HCT116 (cell line): Measurements from ENCODE around the gene GPR146. TPM values are rescaled to one million over a fixed set of nuclear protein-coding genes. Genes with fewer than 3 reads are reported as not detected.

ENCODE experiments used
- ATAC-seq: fragments of 200-7000 bp; cut with Tn5 transposase; 2 replicates; pipeline ENCODE4 v1.9.1; 2020; ENCODE audit warnings: mild to moderate bottlenecking, moderate library complexity
- BruUV-seq: library from RNA; stranded (reverse); fragments of 400-500 nt; replicated peaks from 2 replicates; lab custom pipeline; 2021; lab: Mats Ljungman, UMichigan
- CTCF ChIA-PET: fragments of 300-600 bp; sonication (Branson Sonifier 250); formaldehyde crosslinking; loops from one replicate; lab custom pipeline; 2021; ENCODE audit warnings: antibody characterized with exemption; lab: Charles Lee
- POLR2A ChIA-PET: fragments of 300-600, 350-600 bp; sonication (Branson Sonifier 250); formaldehyde crosslinking; loops from one replicate; lab custom pipeline; 2021; ENCODE audit warnings: antibody characterized with exemption; lab: Charles Lee
- RAD21 ChIA-PET, 2 experiments: fragments of 300-600 bp; sonication (Branson Sonifier 250); formaldehyde crosslinking; loops; one replicate each; lab custom pipeline; 2023; ENCODE audit warnings: low total read pairs in 2 of 2; ENCODE audit not compliant: uncharacterized antibody in 2 of 2, unreplicated experiment in 2 of 2, low non-redundant PET in 1 of 2; lab: Charles Lee
- DNase-seq: peaks from one replicate; pipeline ENCODE4 v3.0.0-alpha.2; 2010; ENCODE audit warnings: low read depth, low spot score
- H2AFZ ChIP-seq: fragments of 200-600 bp; shearing (Covaris generic), sonication (generic); 2 replicates; pipeline ENCODE4 v1.6.1; 2017; ENCODE audit warnings: low read depth, mixed run types, mixed read lengths, antibody characterized with exemption, low read length; ENCODE audit not compliant: poor library complexity, severe bottlenecking
- H3K27ac ChIP-seq: 2 replicates; pipeline ENCODE4 v1.5.1; 2012; ENCODE audit warnings: low read depth, low read length
- H3K27me3 ChIP-seq: fragments of 200-600 bp; sonication (generic); 2 replicates; pipeline ENCODE4 v1.6.1; 2016; ENCODE audit warnings: mixed run types, low read length, mixed read lengths; ENCODE audit not compliant: insufficient read depth
- H3K36me3 ChIP-seq, 2 experiments: fragments of 200-500 bp in 1 of 2; fragments of 200-600 bp in 1 of 2; sonication (Bioruptor generic) in 1 of 2; sonication (generic) in 1 of 2; 2 replicates each; pipeline versions ENCODE4 v1.5.1 to v1.6.1; 2014 to 2016; ENCODE audit warnings: low read length in 2 of 2, inconsistent platforms in 1 of 2, mixed read lengths in 1 of 2, mixed run types in 1 of 2; ENCODE audit not compliant: insufficient read depth in 2 of 2, control insufficient read depth in 1 of 2
- H3K4me1 ChIP-seq, 2 experiments: fragments of 200-600 bp in 1 of 2; sonication (generic) in 1 of 2; 2 replicates each; pipeline versions ENCODE4 v1.5.1 to v1.6.1; 2012 to 2017; ENCODE audit warnings: low read length in 2 of 2, inconsistent platforms in 1 of 2, mild to moderate bottlenecking in 1 of 2, mixed read lengths in 1 of 2, mixed run types in 1 of 2, moderate library complexity in 1 of 2; ENCODE audit not compliant: insufficient read depth in 2 of 2, control insufficient read depth in 1 of 2
- H3K4me2 ChIP-seq: fragments of 200-600 bp; sonication (generic); 2 replicates; pipeline ENCODE4 v1.6.1; 2017; ENCODE audit warnings: mixed run types, low read length, mixed read lengths
- H3K4me3 ChIP-seq, 2 experiments: fragments of 200-600 bp in 1 of 2; sonication (generic) in 1 of 2; replicated peaks in 1 of 2; 2 replicates each; pipeline ENCODE4 v1.5.1; 2011 to 2016; ENCODE audit warnings: low read length in 2 of 2, control low read depth in 1 of 2, low read depth in 1 of 2, mild to moderate bottlenecking in 1 of 2, mixed read lengths in 1 of 2, mixed run types in 1 of 2
- H3K79me2 ChIP-seq: fragments of 200-600 bp; sonication (generic); 2 replicates; pipeline ENCODE4 v1.6.1; 2017; ENCODE audit warnings: mild to moderate bottlenecking, mixed run types, low read length, moderate library complexity, mixed read lengths; ENCODE audit not compliant: insufficient read depth
- H3K9ac ChIP-seq: fragments of 200-600 bp; sonication (generic); 2 replicates; pipeline ENCODE4 v1.6.1; 2016; ENCODE audit warnings: low read length, mixed read lengths
- H3K9me2 ChIP-seq: fragments of 200-600 bp; sonication (generic), shearing (Covaris generic); 2 replicates; pipeline ENCODE4 v1.6.1; 2017; ENCODE audit warnings: mixed run types, mild to moderate bottlenecking, moderate library complexity; ENCODE audit not compliant: insufficient read depth
- H3K9me3 ChIP-seq, 2 experiments: fragments of 200-500 bp in 1 of 2; fragments of 200-600 bp in 1 of 2; sonication (Bioruptor generic) in 1 of 2; sonication (generic) in 1 of 2; 2 replicates each; pipeline ENCODE4 v1.6.1; 2014 to 2017; ENCODE audit warnings: low read length in 2 of 2, mixed read lengths in 2 of 2, inconsistent platforms in 1 of 2, low read depth in 1 of 2, mild to moderate bottlenecking in 1 of 2, mixed run types in 1 of 2, moderate library complexity in 1 of 2; ENCODE audit not compliant: control insufficient read depth in 1 of 2, insufficient read depth in 1 of 2
- H4K20me1 ChIP-seq: fragments of 200-600 bp; sonication (generic), shearing (Covaris generic); 2 replicates; pipeline ENCODE4 v1.6.1; 2017; ENCODE audit warnings: mixed run types, mild to moderate bottlenecking, moderate library complexity; ENCODE audit not compliant: insufficient read depth
- CEBPB ChIP-seq: IDR thresholded peaks from 2 replicates; pipeline ENCODE4 v1.6.1; 2012; ENCODE audit warnings: low read depth
- CTCF ChIP-seq, 3 experiments: fragments of 200-600 bp in 1 of 3; sonication (generic) in 1 of 3; IDR thresholded peaks in 2 of 3; conservative IDR thresholded peaks in 1 of 3; 2 replicates each; pipeline ENCODE4 v1.5.1; 2012 to 2017; ENCODE audit warnings: low read depth in 2 of 3, low read length in 2 of 3, antibody characterized with exemption in 1 of 3, borderline replicate concordance in 1 of 3, control low read depth in 1 of 3, mild to moderate bottlenecking in 1 of 3, mixed read lengths in 1 of 3, mixed run types in 1 of 3, moderate library complexity in 1 of 3; ENCODE audit not compliant: insufficient read depth in 1 of 3
- EGR1 ChIP-seq: IDR thresholded peaks from 2 replicates; pipeline ENCODE4 v1.6.1; 2012; ENCODE audit warnings: low read depth
- ELF1 ChIP-seq: IDR thresholded peaks from 2 replicates; pipeline ENCODE4 v1.6.1; 2012; ENCODE audit warnings: low read depth, borderline replicate concordance
- EZH2 ChIP-seq: fragments of 200-600 bp; sonication (generic); IDR thresholded peaks from 2 replicates; pipeline ENCODE4 v1.6.1; 2017; ENCODE audit warnings: antibody characterized with exemption, mixed run types
- EZH2phosphoT487 ChIP-seq: fragments of 200-600 bp; IDR thresholded peaks from 2 replicates; pipeline ENCODE4 v1.6.1; 2018; ENCODE audit warnings: antibody characterized with exemption, borderline replicate concordance
- FOSL1 ChIP-seq: IDR thresholded peaks from 2 replicates; pipeline ENCODE4 v1.6.1; 2012; ENCODE audit warnings: low read depth
- JUND ChIP-seq: IDR thresholded peaks from 2 replicates; pipeline ENCODE4 v1.6.1; 2012
- POLR2A ChIP-seq: IDR thresholded peaks from 2 replicates; pipeline ENCODE4 v1.7.0; 2011; ENCODE audit warnings: borderline replicate concordance; ENCODE audit not compliant: insufficient read depth, insufficient read length; ENCODE audit errors: extremely low read depth
- POLR2AphosphoS5 ChIP-seq: IDR thresholded peaks from 2 replicates; pipeline ENCODE4 v1.6.1; 2011; ENCODE audit warnings: mild to moderate bottlenecking, low read depth, low read length, moderate library complexity
- RAD21 ChIP-seq: IDR thresholded peaks from 2 replicates; pipeline ENCODE4 v1.6.1; 2012; ENCODE audit warnings: low read depth, mild to moderate bottlenecking
- REST ChIP-seq: IDR thresholded peaks from 2 replicates; pipeline ENCODE4 v1.6.1; 2012; ENCODE audit warnings: low read depth
- SIN3A ChIP-seq: IDR thresholded peaks from 2 replicates; pipeline ENCODE4 v1.6.1; 2012; ENCODE audit warnings: low read depth
- SP1 ChIP-seq: IDR thresholded peaks from 2 replicates; pipeline ENCODE4 v1.6.1; 2012; ENCODE audit warnings: low read depth
- SRF ChIP-seq: IDR thresholded peaks from 2 replicates; pipeline ENCODE4 v1.6.1; 2012; ENCODE audit warnings: low read depth
- YY1 ChIP-seq: IDR thresholded peaks from 2 replicates; pipeline ENCODE4 v1.6.1; 2011; ENCODE audit warnings: low read length, low read depth, moderate library complexity, mild to moderate bottlenecking; ENCODE audit not compliant: insufficient replicate concordance; ENCODE audit errors: extremely low read depth
- ZBTB33 ChIP-seq: IDR thresholded peaks from 2 replicates; pipeline ENCODE4 v1.6.1; 2011; ENCODE audit warnings: mild to moderate bottlenecking, low read length, moderate library complexity; ENCODE audit not compliant: insufficient replicate concordance; ENCODE audit errors: extremely low read depth
- ZFX ChIP-seq: fragments of 450-650 bp; IDR thresholded peaks from 2 replicates; pipeline ENCODE4 v1.6.1; 2017
- ZNF274 ChIP-seq: fragments of 200-500 bp; sonication (Bioruptor generic); IDR thresholded peaks from 2 replicates; pipeline ENCODE4 v1.6.1; 2014; ENCODE audit warnings: mild to moderate bottlenecking, low read depth, low read length, inconsistent platforms
- intact Hi-C: fragments of 100-400 bp; cut with micrococcal nuclease; formaldehyde crosslinking; loops from 2 replicates; pipeline ENCODE4 v1.10.0; 2022
- total RNA-seq: library from RNA; stranded (reverse); gene quantifications from one replicate; pipeline ENCODE4 v1.2.1, GENCODE V29; 2021; ENCODE audit not compliant: unreplicated experiment

GPR146 gene
- total RNA-seq, 1 experiment from 2014 or later, result 2.4 TPM

DNA sequence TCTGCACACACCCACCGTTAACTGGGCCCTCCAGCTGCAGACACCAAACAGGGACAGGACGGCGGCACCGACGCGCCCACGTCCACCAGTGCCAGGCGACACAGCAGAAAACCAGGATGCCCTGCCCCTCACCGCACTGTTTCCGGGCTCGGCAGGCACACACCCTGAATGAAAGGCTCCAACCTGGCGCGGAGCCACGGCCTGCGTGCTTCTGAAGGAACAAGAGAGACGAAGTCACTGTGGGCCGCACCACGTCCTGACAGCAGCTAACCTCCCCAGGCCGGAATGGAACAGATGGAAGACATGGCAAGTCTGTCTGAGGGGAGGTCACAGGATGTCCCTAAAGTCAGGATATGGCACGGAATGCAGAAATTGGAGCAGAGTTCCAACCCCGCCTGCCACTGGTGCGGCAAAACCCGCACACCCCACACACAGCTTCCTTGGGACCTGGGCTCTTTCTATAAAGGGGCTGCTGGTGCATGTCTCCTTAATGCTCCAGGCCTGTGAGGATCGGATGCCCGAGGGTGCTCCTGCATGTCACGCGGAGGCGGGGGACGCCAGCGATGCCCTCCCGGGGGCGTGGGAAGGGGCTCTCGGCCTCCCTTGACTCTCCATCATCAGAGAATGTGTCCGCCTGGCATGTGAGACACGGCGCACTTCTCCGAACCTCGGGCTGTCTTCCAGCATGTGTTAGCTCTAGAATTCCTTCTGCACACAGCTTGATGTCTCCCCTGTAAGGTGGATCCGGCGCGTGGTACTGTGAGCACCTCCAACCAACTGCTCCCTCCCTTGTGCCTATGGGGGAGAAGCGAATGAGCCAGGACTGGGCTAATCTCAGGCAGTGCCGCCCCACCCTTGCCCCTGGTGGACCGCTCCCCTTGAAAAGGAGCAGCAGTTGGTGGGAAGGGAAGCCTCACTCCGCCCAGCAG is 39.6 kb downstream of the GPR146 start:
- ChIA-PET CTCF (no interaction called here), RAD21 (no interaction called here), POLR2A (no interaction called here)
- no peaks in the 10 kb centered on the region for H3K27me3 ChIP-seq
- DNase-seq (no peak), ATAC-seq (no peak)
- H3K9me2 ChIP-seq, result no peaks in the 10 kb centered on the region
- H3K9ac ChIP-seq, result no peak overlapping the region
- BruUV-seq, result no TSS peak
- intact Hi-C loops, result no loop called here
- no peaks in the 10 kb centered on the region; the same call in 1 of the 2 replicates for H4K20me1 ChIP-seq
- H3K4me1 ChIP-seq, result peaks cover 26 to 29% of the 10 kb centered on the region in 2 experiments
- H3K4me2 ChIP-seq, result no peak overlapping the region
- H3K4me3 ChIP-seq, result no peak overlapping the region
- no peaks in the 10 kb centered on the region for H3K36me3 ChIP-seq
- no peak overlapping the region for H2AFZ ChIP-seq
- peaks cover 16% of the 10 kb centered on the region for H3K79me2 ChIP-seq
- H3K27ac ChIP-seq, result no peak overlapping the region; the same call in 1 of the 2 replicates
- no peak for TF ChIP-seq YY1
- no peak for TF ChIP-seq SIN3A
- no peak for TF ChIP-seq CEBPB
- no peak for TF ChIP-seq EZH2
- no peak for TF ChIP-seq POLR2AphosphoS5
- TF ChIP-seq ZBTB33, result no peak
- no peak for TF ChIP-seq POLR2A
- no peak for TF ChIP-seq ZNF274
- no peak for TF ChIP-seq JUND
- no peak for TF ChIP-seq RAD21
- no peak for TF ChIP-seq ZFX
- no peak for TF ChIP-seq EGR1
- TF ChIP-seq FOSL1, result no peak
- TF ChIP-seq CTCF (IDR thresholded peaks at IDR 0.05 in 2 of 3, conservative IDR thresholded peaks at IDR 0.05 in 1 of 3; ENCODE audit: borderline replicate concordance in 1 of 3, insufficient read depth in 1 of 3, low read depth in 2 of 3, low read length in 2 of 3), result no peak
- TF ChIP-seq ELF1, result no peak
- TF ChIP-seq EZH2phosphoT487, result no peak
- TF ChIP-seq SP1, result no peak
- no peak for TF ChIP-seq SRF
- no peak for TF ChIP-seq REST
- H3K9me3 ChIP-seq, result no peaks in the 10 kb centered on the region
